ENCODE results near the gene ZNF217.

GRCh38 chr20:53621482-53622246 lies 28.0 kb upstream of the ZNF217 start:
- no peak for TF ChIP-seq CTCF (IDR thresholded peaks at IDR 0.05; ENCODE audit: low read depth, low read length, poor library complexity, severe bottlenecking)
- no peak for TF ChIP-seq EZH2phosphoT487 (IDR thresholded peaks at IDR 0.05; ENCODE audit: borderline replicate concordance, low read length)
